Hepatocyte (in vitro differentiated cells): Measurements from ENCODE around the gene TMCC1.

ENCODE experiments used
- CTCF ChIP-seq: fragments of 200-600 bp; sonication (generic); IDR thresholded peaks from 2 replicates; pipeline ENCODE4 v1.5.1; 2016; ENCODE audit warnings: antibody characterized with exemption, mild to moderate bottlenecking; ENCODE audit not compliant: poor library complexity
- EZH2 ChIP-seq: fragments of 200-600 bp; sonication (generic); IDR thresholded peaks from 2 replicates; pipeline ENCODE4 v1.6.1; 2016; ENCODE audit warnings: antibody characterized with exemption, mild to moderate bottlenecking, borderline replicate concordance
- EZH2phosphoT487 ChIP-seq: fragments of 200-600 bp; sonication (generic); IDR thresholded peaks from one replicate; pipeline ENCODE4 v1.6.1; 2018; ENCODE audit warnings: antibody characterized with exemption, mild to moderate bottlenecking, low read depth, moderate library complexity; ENCODE audit not compliant: unreplicated experiment, severe bottlenecking

DNA sequence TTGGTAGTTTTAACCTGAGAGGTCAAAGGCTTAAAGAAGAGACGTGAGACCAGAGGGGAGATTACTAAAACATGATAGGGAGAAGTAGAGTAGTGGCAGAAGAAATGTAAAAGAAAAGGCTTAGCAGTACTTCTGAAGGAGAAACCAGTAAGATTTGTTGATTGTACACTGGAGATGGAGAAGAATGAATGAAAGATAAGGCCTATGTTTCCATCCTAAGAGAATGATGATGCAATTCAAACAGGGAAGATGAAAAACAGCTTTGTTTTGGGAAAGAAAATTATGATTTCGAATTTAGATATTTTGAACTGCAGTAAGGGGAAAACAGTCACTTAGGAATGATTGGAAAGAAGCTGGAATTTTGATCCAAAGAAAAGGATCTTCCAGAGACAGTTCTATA is 189.6 kb downstream of the TMCC1 start:
- TF ChIP-seq EZH2phosphoT487 (no peak), CTCF (no peak), EZH2 (no peak)
